GM13977 (cell line): ENCODE measurements around the gene ATP4A.
A peak's percentile ranks its signal among the peaks of the same experiment; 100 is the strongest.

Source experiments
- DNase-seq: peaks from one replicate; pipeline ENCODE4 v3.0.0; 2012; ENCODE audit warnings: low spot score
- in situ Hi-C: fragments of 300-500 bp; cut with MboI; formaldehyde crosslinking; loops from one replicate; pipeline ENCODE4 v1.12.0; 2022; ENCODE audit warnings: low sequenced_read_pairs, low pct_unique_long_range_greater_than_20kb, mixed read lengths, inconsistent platforms; ENCODE audit not compliant: unreplicated experiment
- TF ChIP-seq, protein P1 (sequence below): IDR thresholded peaks from 2 replicates; pipeline ENCODE4 v1.5.1; 2012; ENCODE audit warnings: mild to moderate bottlenecking, control low read depth; ENCODE audit not compliant: insufficient read depth; ENCODE audit errors: extremely low read depth, missing control alignments

The ATP4A gene

GRCh38 chr19:35543280-35544109, 20.0 kb downstream of the ATP4A start:
- TF ChIP-seq, protein P1, sequence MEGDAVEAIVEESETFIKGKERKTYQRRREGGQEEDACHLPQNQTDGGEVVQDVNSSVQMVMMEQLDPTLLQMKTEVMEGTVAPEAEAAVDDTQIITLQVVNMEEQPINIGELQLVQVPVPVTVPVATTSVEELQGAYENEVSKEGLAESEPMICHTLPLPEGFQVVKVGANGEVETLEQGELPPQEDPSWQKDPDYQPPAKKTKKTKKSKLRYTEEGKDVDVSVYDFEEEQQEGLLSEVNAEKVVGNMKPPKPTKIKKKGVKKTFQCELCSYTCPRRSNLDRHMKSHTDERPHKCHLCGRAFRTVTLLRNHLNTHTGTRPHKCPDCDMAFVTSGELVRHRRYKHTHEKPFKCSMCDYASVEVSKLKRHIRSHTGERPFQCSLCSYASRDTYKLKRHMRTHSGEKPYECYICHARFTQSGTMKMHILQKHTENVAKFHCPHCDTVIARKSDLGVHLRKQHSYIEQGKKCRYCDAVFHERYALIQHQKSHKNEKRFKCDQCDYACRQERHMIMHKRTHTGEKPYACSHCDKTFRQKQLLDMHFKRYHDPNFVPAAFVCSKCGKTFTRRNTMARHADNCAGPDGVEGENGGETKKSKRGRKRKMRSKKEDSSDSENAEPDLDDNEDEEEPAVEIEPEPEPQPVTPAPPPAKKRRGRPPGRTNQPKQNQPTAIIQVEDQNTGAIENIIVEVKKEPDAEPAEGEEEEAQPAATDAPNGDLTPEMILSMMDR = no peak
- in situ Hi-C loops = no loop called here
- no peak for DNase-seq

- in situ Hi-C loops = no loop called here
These were observed 21.2 kb downstream of the ATP4A start for GRCh38 chr19:35542209-35542608.

DNA sequence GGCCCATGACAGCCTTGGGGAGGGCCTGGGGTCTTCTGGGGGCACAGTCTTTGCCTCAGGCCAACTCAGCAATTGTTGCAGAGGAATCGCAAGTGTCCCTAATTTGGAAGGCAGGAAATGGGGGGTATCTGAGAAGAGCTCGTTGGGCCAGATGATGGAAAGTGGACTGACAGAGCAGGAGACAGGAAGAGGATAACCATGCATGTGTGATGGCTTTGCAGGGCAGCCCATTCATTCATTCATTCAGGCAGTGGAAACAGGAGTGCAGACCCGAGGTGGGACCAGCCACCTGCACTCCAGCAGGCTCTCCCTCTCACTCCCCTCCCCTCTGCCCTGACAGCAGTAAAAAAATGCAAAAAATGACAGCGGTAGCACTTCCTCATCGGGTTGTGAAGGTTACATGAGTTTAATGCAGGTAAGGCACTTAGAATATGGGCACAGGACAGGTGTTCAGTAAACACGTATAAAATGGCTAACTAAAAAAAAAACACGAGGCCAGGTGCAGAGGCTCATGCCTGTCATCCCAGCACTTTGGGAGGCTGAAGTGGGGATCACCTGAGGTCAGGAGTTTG, 23.0 kb downstream of the ATP4A start:
- DNase-seq = no peak
- TF ChIP-seq, protein P1 = no peak
- in situ Hi-C loops = no loop called here

More at GRCh38 chr19:35542209-35542608, 21.2 kb downstream of the ATP4A start:
- no peak for DNase-seq
- TF ChIP-seq, protein P1 = no peak

DNA sequence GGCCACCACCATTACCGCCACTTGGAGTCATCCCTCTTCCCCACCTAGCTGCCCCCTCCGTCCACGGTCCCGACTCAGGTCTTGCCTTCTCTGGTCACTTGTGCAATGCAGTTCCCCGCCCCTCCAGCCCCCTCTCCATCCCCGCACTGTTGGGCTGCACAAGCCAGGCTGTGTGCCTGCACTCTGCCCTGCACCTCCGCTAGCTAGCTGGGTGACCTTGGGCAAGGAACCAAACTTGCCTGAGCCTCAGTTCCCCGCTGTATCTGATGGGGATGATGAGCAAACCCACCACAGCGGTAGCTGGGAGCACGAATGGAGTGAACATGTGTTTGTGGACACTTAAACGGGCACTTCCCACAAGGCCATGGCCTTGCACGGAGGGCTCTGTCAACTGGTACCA, 23.6 kb downstream of the ATP4A start:
- in situ Hi-C loops = no loop called here
- TF ChIP-seq, protein P1 = no peak
- DNase-seq = no peak

GRCh38 chr19:35539314-35539713, 24.1 kb downstream of the ATP4A start:
- peak; percentile 66 for DNase-seq
- TF ChIP-seq, protein P1 = no peak
- in situ Hi-C loops = no loop called here

DNA sequence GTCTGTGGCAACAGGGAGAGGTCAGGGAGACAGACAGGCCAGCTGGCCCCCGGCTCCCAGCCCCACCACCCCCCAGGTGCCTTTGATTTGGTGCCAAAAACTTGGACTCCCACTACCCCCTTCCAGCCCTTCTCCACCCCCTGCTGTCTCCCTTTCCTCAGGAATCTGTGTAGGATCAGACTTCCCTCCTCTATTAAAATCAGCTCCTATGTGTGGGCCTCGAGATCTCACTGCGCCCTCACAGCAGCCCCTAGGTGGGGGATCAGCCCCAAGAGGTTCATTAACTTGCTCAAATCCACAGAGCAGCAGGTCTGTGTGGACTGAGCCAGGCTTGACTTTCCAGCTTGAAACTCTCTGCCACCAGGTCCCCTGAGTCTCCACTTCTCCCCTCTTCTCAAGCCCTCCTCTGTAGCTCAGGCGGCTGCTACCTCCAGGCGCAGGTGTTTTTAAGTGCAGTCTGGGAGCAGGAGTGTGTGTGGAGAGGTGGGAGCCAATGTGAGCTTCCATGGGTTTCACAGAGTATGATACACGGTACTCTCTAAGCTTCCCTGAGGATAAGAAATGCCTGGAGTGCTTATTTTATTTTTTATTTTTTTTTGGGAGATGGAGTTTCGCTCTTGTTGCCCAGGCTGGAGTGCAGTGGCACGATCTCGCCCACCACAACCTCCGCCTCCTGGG, 28.5 kb downstream of the ATP4A start:
- no peak for DNase-seq
- in situ Hi-C loops = no loop called here
- TF ChIP-seq, protein P1 = no peak
